Activated CD8-positive, alpha-beta memory T cell treated with anti-CD3 and anti-CD28 coated beads, Interleukin-2, amount 50 U/mL, for 1 hour (primary cell): ENCODE results near the gene SMIM10L2A.
"Not testable (repeated sequence)": the region's sequence is repeated elsewhere in the genome, so short reads cannot be mapped to it uniquely, and the experiment has no call there.

Source experiments
- DNase-seq: peaks from one replicate; pipeline ENCODE4 v3.0.0-alpha.2; 2020; ENCODE audit errors: extremely low read depth

SMIM10L2A gene

GRCh38 chrX:135454816-135455215, 33.1 kb downstream of the SMIM10L2A start:
- no peak for DNase-seq

DNA sequence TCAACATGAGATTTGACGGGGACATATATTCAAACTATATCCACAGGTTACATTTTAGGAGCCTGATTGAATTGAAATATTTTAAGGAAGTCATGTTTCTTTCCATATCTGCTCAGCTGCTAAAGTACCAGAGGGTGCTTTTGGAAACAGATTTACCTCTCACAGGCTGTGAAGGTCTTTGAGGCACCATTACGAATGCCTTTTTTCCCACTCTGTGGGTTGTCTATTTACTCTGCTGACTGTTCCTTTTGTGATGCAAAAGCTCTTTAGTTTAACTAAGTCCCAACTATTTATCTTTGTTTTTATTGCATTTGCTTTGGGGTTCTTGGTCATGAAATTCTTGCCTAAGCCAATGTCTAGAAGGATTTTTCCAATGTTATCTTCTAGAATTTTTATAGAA, 40.0 kb downstream of the SMIM10L2A start:
- DNase-seq = not testable (repeated sequence)

DNA sequence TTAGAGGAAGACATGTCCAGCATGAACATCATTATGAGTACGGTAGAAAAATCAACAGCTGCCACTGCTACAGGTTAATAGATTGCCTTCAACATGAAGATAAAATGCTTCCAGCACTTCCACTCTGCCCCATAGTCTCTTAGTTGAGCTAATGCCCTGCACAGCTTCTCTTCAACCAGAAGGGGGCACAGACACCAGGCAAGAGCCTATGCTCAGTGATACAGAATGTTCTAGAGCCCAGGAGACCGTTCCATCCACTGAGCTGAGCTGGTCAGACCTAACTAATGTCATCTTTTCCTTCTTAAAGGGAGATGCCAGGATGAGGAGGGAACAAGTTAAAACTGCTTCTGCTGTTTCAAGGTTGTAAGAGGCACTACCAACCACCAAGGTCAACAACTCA, 42.2 kb downstream of the SMIM10L2A start:
- DNase-seq = no peak

DNA sequence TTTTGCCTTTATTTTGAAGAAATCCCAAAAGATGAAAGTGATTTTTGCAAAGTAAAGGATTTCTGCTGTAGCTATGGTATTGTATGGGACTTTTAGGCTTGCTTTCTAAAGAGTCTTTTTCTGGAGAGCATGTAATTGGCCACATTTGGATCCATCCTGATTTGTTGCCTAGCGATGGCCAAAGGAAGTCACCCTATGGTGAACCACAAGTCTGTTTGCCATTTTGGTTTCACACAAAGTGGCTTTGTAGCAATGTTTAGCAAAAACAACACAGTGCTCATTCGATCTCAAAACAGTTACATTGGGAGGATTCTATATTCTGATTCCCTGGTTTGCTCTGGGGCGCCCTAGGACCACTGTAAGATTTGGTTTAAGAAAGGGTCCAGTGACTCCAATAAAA, 54.6 kb downstream of the SMIM10L2A start:
- DNase-seq = no peak

DNA sequence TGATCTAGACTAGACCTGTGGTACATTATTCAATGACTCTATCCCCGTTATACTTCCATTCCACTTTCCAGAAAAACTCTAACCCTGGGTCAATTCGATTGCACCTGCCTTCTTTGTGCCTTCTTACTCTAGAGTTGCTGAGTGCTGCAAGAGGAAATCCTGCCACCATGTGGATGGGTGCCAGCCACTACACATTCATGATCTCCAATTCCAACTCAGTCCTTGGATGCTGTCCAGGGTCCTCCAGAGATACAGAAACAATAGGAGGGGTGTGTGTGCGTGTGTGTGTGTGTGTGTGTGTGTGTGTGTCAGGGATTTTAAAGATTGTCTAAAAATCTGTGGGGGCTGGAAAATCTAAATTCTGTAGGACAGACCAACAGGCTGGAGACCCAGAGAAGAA, 55.8 kb downstream of the SMIM10L2A start:
- DNase-seq = no peak
